Coronary artery (tissue), 2 donors: ENCODE data around the gene ADAD2.

Experiments used
- DNase-seq: peaks from one replicate; pipeline ENCODE4 v3.0.0-alpha.2; 2017; ENCODE audit warnings: low spot score
- H3K27ac ChIP-seq, 2 donors: fragments of 200-600 bp; sonication (generic); one replicate each; pipeline ENCODE4 v1.5.1; 2016 to 2019
- H3K4me3 ChIP-seq: fragments of 200-600 bp; sonication (generic); 2 replicates; pipeline ENCODE4 v1.5.1; 2016; ENCODE audit warnings: mild to moderate bottlenecking, moderate library complexity
- TF ChIP-seq, protein P1 (sequence below): fragments of 200-600 bp; sonication (generic); IDR thresholded peaks from one replicate; pipeline ENCODE4 v1.5.1; 2019; ENCODE audit warnings: antibody characterized with exemption

The ADAD2 gene

DNA sequence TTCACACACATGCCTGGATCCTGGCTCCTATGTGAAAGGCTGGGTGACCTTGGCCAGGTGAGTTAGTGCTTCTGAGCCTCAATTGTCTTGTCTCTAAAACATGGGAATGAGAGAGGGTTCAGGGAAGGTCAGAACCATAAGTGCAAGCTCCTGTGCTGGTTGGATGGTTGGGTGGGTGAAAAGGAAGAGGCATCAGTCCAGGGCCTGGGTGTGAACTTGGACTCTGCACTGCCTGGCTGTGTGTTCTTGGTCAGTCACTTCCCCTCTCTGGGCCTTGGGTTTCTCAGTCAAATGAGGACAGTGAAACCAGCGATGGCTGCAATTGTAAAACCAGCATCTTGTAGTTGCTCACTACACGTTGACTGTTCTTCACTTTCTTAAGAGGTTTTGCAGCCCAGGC, 49.5 kb downstream of the ADAD2 start:
- Histone ChIP-seq H3K4me3 (no peak overlapping the region), H3K27ac (no peak overlapping the region)
- no peak for DNase-seq
- TF ChIP-seq, protein P1, sequence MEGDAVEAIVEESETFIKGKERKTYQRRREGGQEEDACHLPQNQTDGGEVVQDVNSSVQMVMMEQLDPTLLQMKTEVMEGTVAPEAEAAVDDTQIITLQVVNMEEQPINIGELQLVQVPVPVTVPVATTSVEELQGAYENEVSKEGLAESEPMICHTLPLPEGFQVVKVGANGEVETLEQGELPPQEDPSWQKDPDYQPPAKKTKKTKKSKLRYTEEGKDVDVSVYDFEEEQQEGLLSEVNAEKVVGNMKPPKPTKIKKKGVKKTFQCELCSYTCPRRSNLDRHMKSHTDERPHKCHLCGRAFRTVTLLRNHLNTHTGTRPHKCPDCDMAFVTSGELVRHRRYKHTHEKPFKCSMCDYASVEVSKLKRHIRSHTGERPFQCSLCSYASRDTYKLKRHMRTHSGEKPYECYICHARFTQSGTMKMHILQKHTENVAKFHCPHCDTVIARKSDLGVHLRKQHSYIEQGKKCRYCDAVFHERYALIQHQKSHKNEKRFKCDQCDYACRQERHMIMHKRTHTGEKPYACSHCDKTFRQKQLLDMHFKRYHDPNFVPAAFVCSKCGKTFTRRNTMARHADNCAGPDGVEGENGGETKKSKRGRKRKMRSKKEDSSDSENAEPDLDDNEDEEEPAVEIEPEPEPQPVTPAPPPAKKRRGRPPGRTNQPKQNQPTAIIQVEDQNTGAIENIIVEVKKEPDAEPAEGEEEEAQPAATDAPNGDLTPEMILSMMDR = no peak

DNA sequence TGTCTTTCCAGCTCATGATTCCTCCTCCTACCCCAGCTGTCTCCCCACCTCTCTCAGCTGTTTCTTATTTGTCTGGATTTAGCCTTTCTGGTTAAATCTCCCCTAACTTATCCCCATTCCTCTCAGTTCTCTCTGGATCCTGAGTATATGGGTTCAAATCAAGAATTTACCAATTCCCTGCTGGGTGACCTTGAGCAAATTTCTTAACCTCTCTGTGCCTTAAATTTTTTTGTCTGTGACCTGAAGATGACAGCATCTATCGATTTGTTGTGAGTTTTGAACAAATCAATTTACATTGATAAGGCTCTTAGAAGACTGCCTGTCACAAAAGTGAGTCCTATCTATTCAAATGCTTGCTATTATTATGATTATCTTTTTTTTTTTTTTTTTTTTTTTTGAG, 50.8 kb downstream of the ADAD2 start:
- no peak for DNase-seq
- TF ChIP-seq, protein P1 = no peak
- H3K27ac ChIP-seq = no peak overlapping the region

DNA sequence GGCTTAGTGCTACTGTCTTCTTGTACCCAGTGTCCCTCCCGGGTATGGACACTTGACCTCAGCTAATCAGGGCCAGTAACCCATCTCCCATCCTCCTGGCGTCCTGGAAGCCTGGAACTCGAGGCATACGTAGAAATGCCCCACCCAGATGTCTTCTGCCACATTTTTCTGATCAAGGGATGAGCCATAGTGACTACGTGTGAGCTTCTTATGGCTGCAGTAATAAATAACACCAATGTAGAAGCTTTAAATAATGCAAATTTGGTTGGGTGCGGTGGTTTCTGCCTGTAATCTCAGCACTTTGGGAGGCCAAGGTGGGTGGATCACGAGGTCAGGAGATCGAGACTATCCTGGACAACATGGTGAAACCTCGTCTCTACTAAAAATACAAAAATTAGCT, 51.9 kb downstream of the ADAD2 start:
- TF ChIP-seq, protein P1 = no peak
- H3K27ac ChIP-seq = no peak overlapping the region
- no peak overlapping the region for H3K4me3 ChIP-seq
- no peak for DNase-seq

More for the DNA sequence above, 50.8 kb downstream of the ADAD2 start:
- no peak overlapping the region for H3K4me3 ChIP-seq

DNA sequence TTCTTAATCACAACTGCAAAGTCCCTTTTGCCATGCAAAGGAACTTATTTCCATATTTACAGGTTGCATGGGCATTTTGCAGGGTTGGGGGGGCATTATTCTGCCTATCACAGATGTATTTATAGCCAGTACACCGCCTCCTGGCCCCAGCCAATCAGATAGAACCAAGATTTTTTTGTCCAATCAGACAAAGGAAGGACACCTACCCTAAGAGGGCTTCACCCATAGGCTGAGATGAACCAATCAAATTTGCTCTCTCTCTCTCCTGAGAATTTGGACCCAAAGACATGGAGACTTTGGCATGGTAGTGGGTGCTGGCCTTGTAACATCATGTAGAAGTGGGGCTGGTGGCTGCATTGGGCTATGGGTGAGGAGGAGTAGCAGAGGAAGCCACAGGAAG, 52.8 kb downstream of the ADAD2 start:
- TF ChIP-seq, protein P1 = no peak
- no peak overlapping the region for H3K4me3 ChIP-seq
- H3K27ac ChIP-seq = no peak overlapping the region
- no peak for DNase-seq

DNA sequence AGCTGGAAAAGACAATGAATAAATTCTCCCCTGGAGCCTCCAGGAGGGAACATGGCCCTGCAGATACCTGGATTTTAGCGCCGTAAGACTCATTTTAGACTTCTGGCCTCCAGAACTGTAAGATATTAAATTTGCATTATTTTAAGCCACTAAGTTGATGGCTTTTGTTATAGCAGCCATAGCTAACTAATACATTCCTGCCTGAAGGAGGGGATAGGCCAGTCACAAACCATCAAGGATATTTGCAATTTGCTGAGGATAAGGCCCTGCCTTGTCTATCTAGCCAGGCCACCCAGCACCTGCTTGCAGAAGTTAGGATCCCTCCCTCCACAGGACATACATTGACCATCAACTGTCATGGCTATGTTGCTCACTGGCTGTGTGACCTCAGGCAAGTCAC, 53.8 kb downstream of the ADAD2 start:
- no peak for DNase-seq
- Histone ChIP-seq H3K27ac (no peak overlapping the region), H3K4me3 (no peak overlapping the region)
- TF ChIP-seq, protein P1 = no peak

DNA sequence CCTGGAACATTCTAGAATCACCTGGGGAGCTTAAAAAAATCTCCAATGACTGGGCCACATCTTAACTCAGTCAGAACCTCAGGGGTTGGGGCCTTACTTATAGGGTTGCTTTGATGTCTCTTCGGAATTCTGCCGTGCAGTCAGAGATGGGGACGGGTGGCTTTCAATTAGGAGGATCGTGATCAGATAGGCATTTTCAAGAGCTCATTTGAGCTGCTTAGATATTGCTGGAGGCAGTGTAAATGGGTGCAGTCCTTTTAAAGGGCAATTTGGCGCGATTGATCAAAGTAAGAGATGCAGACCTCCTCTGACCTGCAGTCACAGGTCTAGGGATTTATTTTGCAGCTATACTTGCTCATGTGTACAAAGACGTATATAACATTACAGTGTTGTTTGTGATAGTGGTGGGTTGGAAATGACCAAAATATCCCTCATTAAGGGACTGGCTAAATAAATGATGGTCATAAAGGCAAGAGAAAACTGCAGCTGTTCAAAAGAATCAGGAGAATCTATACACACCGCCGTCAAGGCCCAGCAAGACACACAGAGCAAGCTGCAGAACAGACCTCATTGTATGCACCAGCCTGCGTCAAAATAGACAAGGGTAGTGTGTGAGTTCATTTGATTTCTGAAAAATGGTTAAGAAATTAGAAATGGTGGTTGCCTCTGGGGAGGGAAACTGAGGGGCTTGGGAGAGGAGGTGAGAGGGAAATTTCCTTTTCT, 55.2 kb downstream of the ADAD2 start:
- no peak for DNase-seq
- H3K4me3 ChIP-seq = no peak overlapping the region
- no peak overlapping the region for H3K27ac ChIP-seq
- TF ChIP-seq, protein P1 = no peak

DNA sequence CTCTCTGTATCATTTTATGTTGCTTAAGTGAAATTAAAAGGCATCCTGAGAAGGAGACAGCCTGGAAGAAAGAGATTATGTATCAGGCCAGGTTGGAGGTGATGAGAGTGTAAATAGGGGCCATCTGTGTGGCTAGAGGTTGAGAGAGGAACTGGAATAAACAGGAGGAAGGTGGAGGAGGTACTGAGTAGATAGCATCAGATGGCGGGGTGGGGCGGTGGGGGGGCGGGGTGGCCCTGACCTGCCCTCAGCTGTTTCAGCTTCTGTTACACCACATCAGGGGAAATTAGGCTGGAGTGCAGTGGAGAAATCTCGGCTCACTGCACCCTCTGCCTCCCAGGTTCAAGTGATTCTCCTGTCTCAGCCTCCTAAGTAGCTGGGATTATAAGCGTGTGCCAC, 55.7 kb downstream of the ADAD2 start:
- TF ChIP-seq, protein P1 = no peak
- no peak overlapping the region for H3K27ac ChIP-seq
- no peak overlapping the region for H3K4me3 ChIP-seq
- DNase-seq = no peak
